ENCODE results near the gene NTM.

GRCh38 chr11:132111838-132112237 lies 741.4 kb downstream of the NTM start:
- no peak for TF ChIP-seq CTCF (IDR thresholded peaks at IDR 0.05; ENCODE audit: low read depth, low read length)
- no peak for TF ChIP-seq EZH2phosphoT487 (IDR thresholded peaks at IDR 0.05; ENCODE audit: low read depth)

Data from OCI-LY3 (cell line).